ENCODE data around the gene AMPD1.

The AMPD1 gene

GRCh38 chr1:114728553-114728952, 33.2 kb upstream of the AMPD1 start:
- no peak for TF ChIP-seq CTCF (IDR thresholded peaks at IDR 0.05; ENCODE audit: control insufficient read depth, insufficient read depth, low read depth, low read length, missing control alignments)
- no peak for DNase-seq (ENCODE audit: low read depth)

GRCh38 chr1:114725230-114725629, 29.9 kb upstream of the AMPD1 start:
- TF ChIP-seq CTCF (IDR thresholded peaks at IDR 0.05; ENCODE audit: control insufficient read depth, insufficient read depth, low read depth, low read length, missing control alignments) = no peak
- no peak overlapping the region for H3K4me3 ChIP-seq (ENCODE audit: control insufficient read depth, low read depth, low read length)

More at GRCh38 chr1:114728553-114728952, 33.2 kb upstream of the AMPD1 start:
- H3K4me3 ChIP-seq (ENCODE audit: control insufficient read depth, low read depth, low read length) = no peak overlapping the region

GRCh38 chr1:114723915-114724314, 28.6 kb upstream of the AMPD1 start:
- no peak for TF ChIP-seq CTCF (IDR thresholded peaks at IDR 0.05; ENCODE audit: control insufficient read depth, insufficient read depth, low read depth, low read length, missing control alignments)
- H3K4me3 ChIP-seq (ENCODE audit: control insufficient read depth, low read depth, low read length) = no peak overlapping the region
- DNase-seq (ENCODE audit: low read depth) = no peak

More at GRCh38 chr1:114725230-114725629, 29.9 kb upstream of the AMPD1 start:
- no peak for DNase-seq (ENCODE audit: low read depth)

GRCh38 chr1:114723457-114723856, 28.1 kb upstream of the AMPD1 start:
- no peak for DNase-seq (ENCODE audit: low read depth)
- no peak for TF ChIP-seq CTCF (IDR thresholded peaks at IDR 0.05; ENCODE audit: control insufficient read depth, insufficient read depth, low read depth, low read length, missing control alignments)

GRCh38 chr1:114720492-114720891, 25.1 kb upstream of the AMPD1 start:
- no peak overlapping the region for H3K4me3 ChIP-seq (ENCODE audit: control insufficient read depth, low read depth, low read length)
- no peak for DNase-seq (ENCODE audit: low read depth)
- TF ChIP-seq CTCF (IDR thresholded peaks at IDR 0.05; ENCODE audit: control insufficient read depth, insufficient read depth, low read depth, low read length, missing control alignments) = no peak

More at GRCh38 chr1:114723457-114723856, 28.1 kb upstream of the AMPD1 start:
- no peak overlapping the region for H3K4me3 ChIP-seq (ENCODE audit: control insufficient read depth, low read depth, low read length)

- no peak for DNase-seq (ENCODE audit: low read depth)
- H3K4me3 ChIP-seq (ENCODE audit: control insufficient read depth, low read depth, low read length) = no peak overlapping the region
- TF ChIP-seq CTCF (IDR thresholded peaks at IDR 0.05; ENCODE audit: control insufficient read depth, insufficient read depth, low read depth, low read length, missing control alignments) = no peak
Measured at GRCh38 chr1:114719424-114719787, 24.1 kb upstream of the AMPD1 start.

All from AG09309 (cell line).